Common myeloid progenitor, CD34-positive (primary cell): ENCODE data around the gene RAD51B.

ENCODE experiments used
- CTCF ChIA-PET: fragments of 350-600 bp; sonication (Branson Sonifier 250); formaldehyde crosslinking; loops from one replicate; lab custom pipeline; 2021; ENCODE audit warnings: antibody characterized with exemption; lab: Charles Lee
- POLR2A ChIA-PET: fragments of 350-600 bp; sonication (Branson Sonifier 250); formaldehyde crosslinking; loops from one replicate; lab custom pipeline; 2021; ENCODE audit warnings: antibody characterized with exemption; lab: Charles Lee
- DNase-seq, 3 donors: peaks; one replicate each; pipeline versions ENCODE4 v3.0.0 to v3.0.0-alpha.2; 2013
- H3K27ac ChIP-seq, 2 experiments: 1 replicate in 1 of 2; 2 replicates in 1 of 2; pipeline ENCODE4 v1.7.0; 2013; ENCODE audit warnings: inconsistent platforms in 2 of 2, low read length in 2 of 2, mild to moderate bottlenecking in 2 of 2, low read depth in 1 of 2, moderate library complexity in 1 of 2; ENCODE audit not compliant: severe bottlenecking in 2 of 2, insufficient read depth in 1 of 2, poor library complexity in 1 of 2
- H3K27me3 ChIP-seq, 5 experiments: replicated peaks in 2 of 5; 1 replicate in 3 of 5; 2 replicates in 2 of 5; pipeline versions ENCODE4 v1.6.1 to v1.7.0; 2013; ENCODE audit warnings: low read length in 4 of 5, mild to moderate bottlenecking in 2 of 5, moderate library complexity in 2 of 5, inconsistent platforms in 1 of 5; ENCODE audit not compliant: insufficient read depth in 5 of 5, control insufficient read depth in 4 of 5
- H3K36me3 ChIP-seq, 4 experiments: 1 replicate in 2 of 4; 2 replicates in 2 of 4; pipeline versions ENCODE4 v1.6.1 to v1.7.0; 2013; ENCODE audit warnings: low read length in 3 of 4, control low read depth in 1 of 4, mild to moderate bottlenecking in 1 of 4; ENCODE audit not compliant: control insufficient read depth in 4 of 4, insufficient read depth in 4 of 4
- H3K4me1 ChIP-seq, 4 experiments: 1 replicate in 3 of 4; 2 replicates in 1 of 4; pipeline versions ENCODE4 v1.6.1 to v1.7.1; 2013; ENCODE audit warnings: low read length in 3 of 4, mild to moderate bottlenecking in 3 of 4, control low read depth in 1 of 4, inconsistent platforms in 1 of 4, moderate library complexity in 1 of 4; ENCODE audit not compliant: control insufficient read depth in 4 of 4, insufficient read depth in 4 of 4; ENCODE audit errors: control extremely low read depth in 1 of 4
- H3K4me3 ChIP-seq, 7 experiments: 1 replicate in 4 of 7; 2 replicates in 3 of 7; pipeline versions ENCODE4 v1.5.1 to v1.7.0; 2013; ENCODE audit warnings: mild to moderate bottlenecking in 7 of 7, low read length in 6 of 7, moderate library complexity in 6 of 7, inconsistent platforms in 2 of 7, low read depth in 2 of 7, control low read depth in 1 of 7; ENCODE audit not compliant: insufficient read depth in 4 of 7, control insufficient read depth in 1 of 7; ENCODE audit errors: extremely low read depth in 1 of 7
- H3K9me3 ChIP-seq, 5 experiments: 1 replicate in 4 of 5; 2 replicates in 1 of 5; pipeline versions ENCODE4 v1.6.1 to v1.7.1; 2013; ENCODE audit warnings: low read length in 4 of 5, mild to moderate bottlenecking in 2 of 5, inconsistent platforms in 1 of 5, low read depth in 1 of 5, moderate library complexity in 1 of 5; ENCODE audit not compliant: control insufficient read depth in 4 of 5, insufficient read depth in 2 of 5; ENCODE audit errors: control extremely low read depth in 1 of 5
- WGBS: methylation state at CpG from one replicate; pipeline ENCODE4 v1.1.5; 2013; ENCODE audit not compliant: insufficient coverage; 5-methylcytosine and 5-hydroxymethylcytosine counted together

The RAD51B gene

GRCh38 chr14:68548194-68549076 is 728.9 kb downstream of the RAD51B start:
- H3K4me3 ChIP-seq: no peak overlapping the region
- no peak for DNase-seq
- H3K27ac ChIP-seq: no peak overlapping the region
- CTCF ChIA-PET: no interaction called here
- WGBS: 97% methylated on average over 9 of the region's 14 CpGs
- peaks cover 4 to 23% (median 18%) of the 10 kb centered on the region in 4 experiments for H3K4me1 ChIP-seq
- H3K27me3 ChIP-seq: no peaks in the 10 kb centered on the region
- H3K36me3 ChIP-seq: peaks cover 0 to 5% (median 0%) of the 10 kb centered on the region in 4 experiments
- no peaks in the 10 kb centered on the region for H3K9me3 ChIP-seq
- POLR2A ChIA-PET: no interaction called here

GRCh38 chr14:68550338-68550715 is 730.7 kb downstream of the RAD51B start:
- Histone ChIP-seq H3K36me3 (peaks cover 0 to 5% (median 0%) of the 10 kb centered on the region in 4 experiments), H3K4me3 (no peak overlapping the region), H3K27ac (no peak overlapping the region), H3K9me3 (no peaks in the 10 kb centered on the region), H3K27me3 (no peaks in the 10 kb centered on the region), H3K4me1 (peaks cover 4 to 29% (median 22%) of the 10 kb centered on the region in 4 experiments)
- no peak for DNase-seq
- 96% methylated on average over 3 of the region's 4 CpGs for WGBS
- CTCF ChIA-PET: no interaction called here
- POLR2A ChIA-PET: no interaction called here

GRCh38 chr14:68551045-68551683 is 731.6 kb downstream of the RAD51B start:
- Histone ChIP-seq H3K9me3 (no peaks in the 10 kb centered on the region), H3K27ac (no peak overlapping the region), H3K4me1 (peaks cover 4 to 33% (median 24%) of the 10 kb centered on the region in 4 experiments), H3K36me3 (peaks cover 0 to 5% (median 0%) of the 10 kb centered on the region in 4 experiments), H3K4me3 (no peak overlapping the region), H3K27me3 (no peaks in the 10 kb centered on the region)
- no peak for DNase-seq
- WGBS: 100% methylated on average over 3 of the region's 7 CpGs
- CTCF ChIA-PET: no interaction called here
- POLR2A ChIA-PET: no interaction called here

- CTCF ChIA-PET: no interaction called here
- POLR2A ChIA-PET: no interaction called here
- H3K27me3 ChIP-seq: no peaks in the 10 kb centered on the region
- no peak overlapping the region for H3K4me3 ChIP-seq
- no peaks in the 10 kb centered on the region for H3K9me3 ChIP-seq
- no peak for DNase-seq
- H3K4me1 ChIP-seq: peaks cover 4 to 42% (median 28%) of the 10 kb centered on the region in 4 experiments
- WGBS: 95% methylated on average over 6 of the region's 7 CpGs
- H3K36me3 ChIP-seq: peaks cover 0 to 2% (median 0%) of the 10 kb centered on the region in 4 experiments
- H3K27ac ChIP-seq: no peak overlapping the region
Measured at GRCh38 chr14:68552075-68552474, 732.5 kb downstream of the RAD51B start.

- Histone ChIP-seq H3K27ac (no peak overlapping the region), H3K9me3 (no peaks in the 10 kb centered on the region), H3K36me3 (no peaks in the 10 kb centered on the region), H3K27me3 (no peaks in the 10 kb centered on the region), H3K4me3 (peak overlapping the region in 1 of 7 experiments; percentile 4), H3K4me1 (peaks cover 4 to 47% (median 31%) of the 10 kb centered on the region in 4 experiments)
- no CpG with 5 or more reads among the region's 2 CpGs for WGBS
- ChIA-PET CTCF (interaction anchor here (1.0 kb wide), 1 partner anchor 35 kb away, joined by 3 read pairs; no protein-coding TSS in a partner anchor), POLR2A (interaction anchor here (1.2 kb wide), 1 partner anchor 9 kb away, joined by 4 read pairs; no protein-coding TSS in a partner anchor)
- DNase-seq: peak; percentile 38 to 84 (median 78)
Measured at GRCh38 chr14:68552602-68553001, 733.0 kb downstream of the RAD51B start.

- POLR2A ChIA-PET: interaction anchor here (1.2 kb wide), 1 partner anchor 9 kb away, joined by 4 read pairs; no protein-coding TSS in a partner anchor
- WGBS: 37% methylated on average over 3 of the region's 3 CpGs
- CTCF ChIA-PET: interaction anchor here (0.9 to 1.0 kb wide), 3 partner anchors 35 to 239 kb away, joined by 3 read pairs; partner anchors contain the start of gene ZFP36L1
- H3K27ac ChIP-seq: no peak overlapping the region
- no peak for DNase-seq
- no peaks in the 10 kb centered on the region for H3K27me3 ChIP-seq
- peaks cover 0 to 3% (median 0%) of the 10 kb centered on the region in 5 experiments for H3K9me3 ChIP-seq
- H3K36me3 ChIP-seq: no peaks in the 10 kb centered on the region
- H3K4me1 ChIP-seq: peaks cover 4 to 54% (median 38%) of the 10 kb centered on the region in 4 experiments
- H3K4me3 ChIP-seq: no peak overlapping the region
Measured at GRCh38 chr14:68553311-68553710, 733.7 kb downstream of the RAD51B start.
